GM19452 (cell line): ENCODE measurements around the gene FAM110D.
A peak's percentile ranks its signal among the peaks of the same experiment; 100 is the strongest.

Experiments
- ATAC-seq: cut with Tn5 transposase; IDR thresholded peaks from one replicate; pipeline ENCODE4 v1.9.1; 2021; ENCODE audit not compliant: unreplicated experiment

FAM110D gene

GRCh38 chr1:26161415-26162219 is 2.7 kb downstream of the FAM110D start:
- ATAC-seq = no peak

GRCh38 chr1:26162220-26162709 is 3.4 kb downstream of the FAM110D start:
- ATAC-seq = no peak

- no peak for ATAC-seq
These were observed 4.8 kb downstream of the FAM110D start for GRCh38 chr1:26163684-26164035.

- ATAC-seq = no peak
These were observed 5.4 kb downstream of the FAM110D start for GRCh38 chr1:26164036-26164860.

GRCh38 chr1:26164861-26165842 is 6.3 kb downstream of the FAM110D start:
- no peak for ATAC-seq

- no peak for ATAC-seq
These were observed 7.9 kb downstream of the FAM110D start for GRCh38 chr1:26166719-26167281.

GRCh38 chr1:26168410-26169197 is 9.7 kb downstream of the FAM110D start, which contains the start of gene C1orf232:
C1orf232 (minus strand) TSS chr1:26168963; CDS start chr1:26168499, 464 bp downstream.
- ATAC-seq = no peak

GRCh38 chr1:26169198-26169554 is 10.3 kb downstream of the FAM110D start:
- no peak for ATAC-seq

GRCh38 chr1:26169669-26170471 is 11.0 kb downstream of the FAM110D start, which contains the start of gene ZNF593:
ZNF593 (plus strand) TSS chr1:26169908; CDS start chr1:26169984, 76 bp downstream.
- ATAC-seq = peak; percentile 91

- no peak for ATAC-seq
These were observed 11.6 kb downstream of the FAM110D start for GRCh38 chr1:26170472-26170821.

GRCh38 chr1:26171084-26172072 is 12.5 kb downstream of the FAM110D start, which contains the start of gene ZNF593OS:
ZNF593OS (minus strand) TSS chr1:26171832; CDS start chr1:26171661, 171 bp downstream.
- no peak for ATAC-seq

- ATAC-seq = no peak
These were observed 16.5 kb downstream of the FAM110D start for GRCh38 chr1:26175346-26175745.

- no peak for ATAC-seq
These were observed 18.4 kb downstream of the FAM110D start, which contains the start of gene CNKSR1 for GRCh38 chr1:26177182-26177684. CNKSR1 (plus strand) TSS chr1:26177491; CDS start chr1:26177548, 57 bp downstream.

GRCh38 chr1:26180010-26180506 is 21.2 kb downstream of the FAM110D start:
- no peak for ATAC-seq

- no peak for ATAC-seq
These were observed 22.9 kb downstream of the FAM110D start for GRCh38 chr1:26181586-26182382.

GRCh38 chr1:26182383-26182696 is 23.5 kb downstream of the FAM110D start:
- ATAC-seq = no peak
